ENCODE data around the gene SYT17.

DNA sequence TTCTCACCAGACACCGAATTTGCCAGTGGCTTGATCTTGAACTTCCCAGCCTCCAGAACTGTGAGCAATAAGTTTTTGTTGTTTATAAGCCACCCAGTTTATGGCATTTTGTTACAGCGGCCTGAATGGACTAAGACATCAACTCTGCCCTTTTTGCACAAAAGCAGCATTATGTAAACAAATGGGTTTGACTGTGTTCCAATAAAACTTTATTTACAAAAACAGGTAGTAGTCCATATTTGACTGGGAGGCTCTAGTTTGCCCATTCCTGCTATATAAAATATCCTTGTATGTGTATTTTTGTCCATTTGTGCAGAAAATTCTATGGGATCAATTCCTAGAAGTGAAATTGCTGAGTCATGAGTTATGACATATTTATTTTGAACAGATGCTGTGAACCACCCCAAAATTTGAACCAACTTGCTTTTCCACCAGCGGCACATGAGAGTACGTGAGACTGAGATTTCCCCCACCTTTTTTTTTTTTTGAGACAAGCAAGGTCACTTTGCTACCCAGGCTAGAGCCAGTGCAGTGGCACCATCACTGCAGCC, 96.2 kb downstream of the SYT17 start:
- TF ChIP-seq, protein P1, sequence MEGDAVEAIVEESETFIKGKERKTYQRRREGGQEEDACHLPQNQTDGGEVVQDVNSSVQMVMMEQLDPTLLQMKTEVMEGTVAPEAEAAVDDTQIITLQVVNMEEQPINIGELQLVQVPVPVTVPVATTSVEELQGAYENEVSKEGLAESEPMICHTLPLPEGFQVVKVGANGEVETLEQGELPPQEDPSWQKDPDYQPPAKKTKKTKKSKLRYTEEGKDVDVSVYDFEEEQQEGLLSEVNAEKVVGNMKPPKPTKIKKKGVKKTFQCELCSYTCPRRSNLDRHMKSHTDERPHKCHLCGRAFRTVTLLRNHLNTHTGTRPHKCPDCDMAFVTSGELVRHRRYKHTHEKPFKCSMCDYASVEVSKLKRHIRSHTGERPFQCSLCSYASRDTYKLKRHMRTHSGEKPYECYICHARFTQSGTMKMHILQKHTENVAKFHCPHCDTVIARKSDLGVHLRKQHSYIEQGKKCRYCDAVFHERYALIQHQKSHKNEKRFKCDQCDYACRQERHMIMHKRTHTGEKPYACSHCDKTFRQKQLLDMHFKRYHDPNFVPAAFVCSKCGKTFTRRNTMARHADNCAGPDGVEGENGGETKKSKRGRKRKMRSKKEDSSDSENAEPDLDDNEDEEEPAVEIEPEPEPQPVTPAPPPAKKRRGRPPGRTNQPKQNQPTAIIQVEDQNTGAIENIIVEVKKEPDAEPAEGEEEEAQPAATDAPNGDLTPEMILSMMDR (IDR thresholded peaks at IDR 0.05) = no peak
- TF ChIP-seq POLR2A (IDR thresholded peaks at IDR 0.05) (no peak), POLR2AphosphoS5 (IDR thresholded peaks at IDR 0.05; ENCODE audit: insufficient read depth in 1 of 2, low read depth in 1 of 2) (no peak)

Data from vagina (tissue), 2 donors.